Measurements from ENCODE around the gene IFI16. TPM values are rescaled to one million over a fixed set of nuclear protein-coding genes. Genes with fewer than 3 reads are reported as not detected.

The IFI16 gene
- total and polyA plus RNA-seq, 10 of the 15 experiments (the other 5 are each of a cell fraction or from before 2014, with no cell fraction given): 120 to 375 (median 188) TPM

GRCh38 chr1:159009704-159010361 is at the start of gene IFI16 (continued):
- TF ChIP-seq CREB1 (IDR thresholded peaks at IDR 0.05; ENCODE audit: low read depth): 0 out of 2 replicates have a peak, but pooled peaks have one; percentile 36
- peak; percentile 51 for TF ChIP-seq EED (IDR thresholded peaks at IDR 0.05; ENCODE audit: low read depth)
- no peak for TF ChIP-seq ETV6 (conservative IDR thresholded peaks at IDR 0.05 in 1 of 2, IDR thresholded peaks at IDR 0.05 in 1 of 2; ENCODE audit: borderline replicate concordance in 1 of 2, low read depth in 1 of 2)
- peak; percentile 86 for TF ChIP-seq YY1 (IDR thresholded peaks at IDR 0.05; ENCODE audit: low read depth, low read length)
- TF ChIP-seq, protein P1, sequence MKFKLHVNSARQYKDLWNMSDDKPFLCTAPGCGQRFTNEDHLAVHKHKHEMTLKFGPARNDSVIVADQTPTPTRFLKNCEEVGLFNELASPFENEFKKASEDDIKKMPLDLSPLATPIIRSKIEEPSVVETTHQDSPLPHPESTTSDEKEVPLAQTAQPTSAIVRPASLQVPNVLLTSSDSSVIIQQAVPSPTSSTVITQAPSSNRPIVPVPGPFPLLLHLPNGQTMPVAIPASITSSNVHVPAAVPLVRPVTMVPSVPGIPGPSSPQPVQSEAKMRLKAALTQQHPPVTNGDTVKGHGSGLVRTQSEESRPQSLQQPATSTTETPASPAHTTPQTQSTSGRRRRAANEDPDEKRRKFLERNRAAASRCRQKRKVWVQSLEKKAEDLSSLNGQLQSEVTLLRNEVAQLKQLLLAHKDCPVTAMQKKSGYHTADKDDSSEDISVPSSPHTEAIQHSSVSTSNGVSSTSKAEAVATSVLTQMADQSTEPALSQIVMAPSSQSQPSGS (IDR thresholded peaks at IDR 0.05; ENCODE audit: low read length): no peak
- TF ChIP-seq SMAD5 (IDR thresholded peaks at IDR 0.05; ENCODE audit: low read depth): peak; percentile 79
- no peak for TF ChIP-seq USF1 (IDR thresholded peaks at IDR 0.05; ENCODE audit: borderline replicate concordance, extremely low read length, insufficient read depth, low read depth, low read length)
- TF ChIP-seq TAF1 (IDR thresholded peaks at IDR 0.05; ENCODE audit: borderline replicate concordance, low read depth, low read length): peak; percentile 96
- no peak for TF ChIP-seq GATAD2B (conservative IDR thresholded peaks at IDR 0.05; ENCODE audit: low read depth)
- no peak for TF ChIP-seq KDM1A (IDR thresholded peaks at IDR 0.05; ENCODE audit: borderline replicate concordance)
- peak; percentile 99 for TF ChIP-seq POLR2AphosphoS5 (IDR thresholded peaks at IDR 0.05; ENCODE audit: low read length)
- no peak for TF ChIP-seq SREBF2 (IDR thresholded peaks at IDR 0.05; ENCODE audit: low read length)
- no peak for TF ChIP-seq BMI1 (IDR thresholded peaks at IDR 0.05; ENCODE audit: borderline replicate concordance)
- TF ChIP-seq, protein P2, sequence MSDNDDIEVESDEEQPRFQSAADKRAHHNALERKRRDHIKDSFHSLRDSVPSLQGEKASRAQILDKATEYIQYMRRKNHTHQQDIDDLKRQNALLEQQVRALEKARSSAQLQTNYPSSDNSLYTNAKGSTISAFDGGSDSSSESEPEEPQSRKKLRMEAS (IDR thresholded peaks at IDR 0.05; ENCODE audit: low read depth, low read length): peak; percentile 44; the same call in 1 of the 2 replicates
- TF ChIP-seq, protein P3, sequence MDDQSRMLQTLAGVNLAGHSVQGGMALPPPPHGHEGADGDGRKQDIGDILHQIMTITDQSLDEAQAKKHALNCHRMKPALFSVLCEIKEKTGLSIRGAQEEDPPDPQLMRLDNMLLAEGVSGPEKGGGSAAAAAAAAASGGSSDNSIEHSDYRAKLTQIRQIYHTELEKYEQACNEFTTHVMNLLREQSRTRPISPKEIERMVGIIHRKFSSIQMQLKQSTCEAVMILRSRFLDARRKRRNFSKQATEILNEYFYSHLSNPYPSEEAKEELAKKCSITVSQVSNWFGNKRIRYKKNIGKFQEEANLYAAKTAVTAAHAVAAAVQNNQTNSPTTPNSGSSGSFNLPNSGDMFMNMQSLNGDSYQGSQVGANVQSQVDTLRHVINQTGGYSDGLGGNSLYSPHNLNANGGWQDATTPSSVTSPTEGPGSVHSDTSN (IDR thresholded peaks at IDR 0.05; ENCODE audit: insufficient replicate concordance, low read depth, low read length): no peak
- peak; percentile 25 to 37; a peak in 1 of 4 replicates for TF ChIP-seq EP300 (IDR thresholded peaks at IDR 0.05; ENCODE audit: borderline replicate concordance in 1 of 2, control insufficient read depth in 1 of 2, low read depth in 2 of 2, low read length in 2 of 2)
- TF ChIP-seq SREBF1 (IDR thresholded peaks at IDR 0.05; ENCODE audit: low read length): no peak
- no peak for TF ChIP-seq CBFB (IDR thresholded peaks at IDR 0.05; ENCODE audit: low read depth)
- TF ChIP-seq RAD21 (IDR thresholded peaks at IDR 0.05; ENCODE audit: insufficient read depth, low read depth, low read length): no peak
- TF ChIP-seq SRF (IDR thresholded peaks at IDR 0.05; ENCODE audit: low read depth in 2 of 2, low read length in 2 of 2): 0 out of 4 replicates have a peak, but pooled peaks of 1 of the 2 experiments have one; percentile 6
- TF ChIP-seq CBX5 (IDR thresholded peaks at IDR 0.05; ENCODE audit: low read depth): no peak
- TF ChIP-seq RCOR1 (conservative IDR thresholded peaks at IDR 0.05; ENCODE audit: low read depth, low read length): 0 out of 2 replicates have a peak, but pooled peaks have one; percentile 69
- TF ChIP-seq SMAD1 (IDR thresholded peaks at IDR 0.05; ENCODE audit: low read depth, partially characterized antibody): peak; percentile 77
- no peak for TF ChIP-seq ATF3 (IDR thresholded peaks at IDR 0.05; ENCODE audit: borderline replicate concordance, extremely low read depth, low read depth, low read length)
- TF ChIP-seq WRNIP1 (IDR thresholded peaks at IDR 0.05; ENCODE audit: borderline replicate concordance, low read depth, low read length): 0 out of 2 replicates have a peak, but pooled peaks have one; percentile 34
- TF ChIP-seq IKZF1 (conservative IDR thresholded peaks at IDR 0.05): 0 out of 2 replicates have a peak, but pooled peaks have one; percentile 2
- TF ChIP-seq ZBED1 (IDR thresholded peaks at IDR 0.05; ENCODE audit: borderline replicate concordance): 0 out of 2 replicates have a peak, but pooled peaks have one; percentile 9
